GM18499 (cell line): ENCODE results near the gene TJP3.

Experiments
- ATAC-seq: cut with Tn5 transposase; IDR thresholded peaks from one replicate; pipeline ENCODE4 v1.9.1; 2021; ENCODE audit warnings: moderate number of reproducible peaks; ENCODE audit not compliant: insufficient read depth, unreplicated experiment

TJP3 gene

GRCh38 chr19:3700242-3701032, 7.7 kb upstream of the TJP3 start, which contains the start of gene PIP5K1C:
Gene PIP5K1C (minus strand): TSS chr19:3700468. CDS start chr19:3700390, 78 bp downstream.
- no peak for ATAC-seq

GRCh38 chr19:3701200-3701599, 7.0 kb upstream of the TJP3 start:
- no peak for ATAC-seq

- ATAC-seq = no peak
Observed at GRCh38 chr19:3707868-3708206, 347 bp upstream of the TJP3 start.

- no peak for ATAC-seq
Observed at GRCh38 chr19:3710265-3710812, 2.2 kb downstream of the TJP3 start.

- ATAC-seq = no peak
Observed at GRCh38 chr19:3712663-3713611, 4.8 kb downstream of the TJP3 start.

- ATAC-seq = no peak
Observed at GRCh38 chr19:3716147-3716668, 8.0 kb downstream of the TJP3 start.

- no peak for ATAC-seq
Observed at GRCh38 chr19:3719868-3720267, 11.7 kb downstream of the TJP3 start.

GRCh38 chr19:3720349-3720917, 12.2 kb downstream of the TJP3 start:
- no peak for ATAC-seq

GRCh38 chr19:3721131-3721886, 13.1 kb downstream of the TJP3 start:
- ATAC-seq = no peak

- ATAC-seq = no peak
Observed at GRCh38 chr19:3721887-3722442, 13.8 kb downstream of the TJP3 start.

GRCh38 chr19:3722443-3723109, 14.4 kb downstream of the TJP3 start:
- no peak for ATAC-seq

- ATAC-seq = no peak
Observed at GRCh38 chr19:3723110-3723488, 14.9 kb downstream of the TJP3 start.

- no peak for ATAC-seq
Observed at GRCh38 chr19:3723883-3724282, 15.7 kb downstream of the TJP3 start.

- no peak for ATAC-seq
Observed at GRCh38 chr19:3725121-3725520, 16.9 kb downstream of the TJP3 start.

GRCh38 chr19:3725640-3726310, 17.6 kb downstream of the TJP3 start:
- ATAC-seq = no peak

GRCh38 chr19:3730457-3730958, 22.3 kb downstream of the TJP3 start:
- ATAC-seq = no peak

GRCh38 chr19:3732108-3732507, 23.9 kb downstream of the TJP3 start:
- ATAC-seq = no peak
